HepG2 (cell line): ENCODE results near the gene CD81. TPM values are rescaled to one million over a fixed set of nuclear protein-coding genes. Genes with fewer than 3 reads are reported as not detected.

Experiments used
- ATAC-seq: fragments of 200-7000 bp; cut with Tn5 transposase; 3 replicates; pipeline ENCODE4 v1.9.1; 2020; ENCODE audit warnings: mild to moderate bottlenecking, moderate library complexity
- BruUV-seq: library from RNA; stranded (reverse); fragments of 400-500 nt; replicated peaks from 2 replicates; lab custom pipeline; 2021; lab: Mats Ljungman, UMichigan
- CTCF ChIA-PET: fragments of 300-600 bp; formaldehyde crosslinking; extraction: SDS; loops from one replicate; lab custom pipeline; 2021; ENCODE audit warnings: low total read pairs, inconsistent platforms, low intra/inter-chr PET ratio; lab: Yijun Ruan, JAX
- POLR2A ChIA-PET: fragments of 350-600 bp; sonication (Branson Sonifier 250); formaldehyde crosslinking; loops from one replicate; lab custom pipeline; 2020; ENCODE audit warnings: antibody characterized with exemption, inconsistent platforms; lab: Yijun Ruan, JAX
- DNase-seq: peaks from one replicate; pipeline ENCODE4 v3.0.0-alpha.2; 2015; ENCODE audit warnings: low spot score
- FAIRE-seq: peaks from 3 replicates; lab custom pipeline; 2011; peaks lifted over from hg19 to GRCh38; lab: Jason Lieb, UNC
- H2AFZ ChIP-seq: one replicate; pipeline ENCODE4 v1.6.1; 2011; ENCODE audit warnings: low read length, inconsistent platforms
- H3K27ac ChIP-seq: fragments of 300-600 bp; 3 replicates; pipeline ENCODE4 v1.8.0; 2011; ENCODE audit warnings: mixed run types, mild to moderate bottlenecking, mixed read lengths, low read length, inconsistent platforms; ENCODE audit not compliant: insufficient read depth; ENCODE audit errors: extremely low read length
- H3K27me3 ChIP-seq, 2 experiments: fragments of 200-600 bp in 1 of 2; 2 replicates in 1 of 2; 3 replicates in 1 of 2; pipeline versions ENCODE4 v1.6.0 to v1.8.0; 2011; ENCODE audit warnings: low read length in 2 of 2, mild to moderate bottlenecking in 2 of 2, moderate library complexity in 2 of 2, inconsistent platforms in 1 of 2; ENCODE audit not compliant: insufficient read depth in 2 of 2, control insufficient read depth in 1 of 2
- H3K36me3 ChIP-seq, 2 experiments: fragments of 200-600 bp in 1 of 2; replicated peaks in 1 of 2; 2 replicates in 1 of 2; 3 replicates in 1 of 2; pipeline versions ENCODE4 v1.5.1 to v1.8.0; 2011; ENCODE audit warnings: low read length in 2 of 2, inconsistent platforms in 1 of 2; ENCODE audit not compliant: insufficient read depth in 2 of 2, control insufficient read depth in 1 of 2
- H3K4me1 ChIP-seq: 2 replicates; pipeline ENCODE4 v1.5.1; 2012; ENCODE audit warnings: low read length, inconsistent platforms; ENCODE audit not compliant: insufficient read depth
- H3K4me2 ChIP-seq: 2 replicates; pipeline ENCODE4 v1.6.0; 2011; ENCODE audit warnings: low read depth, low read length, inconsistent platforms
- H3K4me3 ChIP-seq, 3 experiments: fragments of 200-600 bp in 1 of 3; sonication (generic), shearing (Covaris generic) in 1 of 3; replicated peaks in 1 of 3; 2 replicates each; pipeline ENCODE4 v1.5.1; 2011 to 2016; ENCODE audit warnings: low read length in 3 of 3, inconsistent platforms in 2 of 3, low read depth in 2 of 3, mild to moderate bottlenecking in 2 of 3, control low read depth in 1 of 3, mixed read lengths in 1 of 3; ENCODE audit not compliant: insufficient read depth in 1 of 3
- H3K79me2 ChIP-seq: one replicate; pipeline ENCODE4 v1.6.1; 2011; ENCODE audit warnings: low read length, inconsistent platforms; ENCODE audit not compliant: insufficient read depth
- H3K9ac ChIP-seq: 2 replicates; pipeline ENCODE4 v1.6.0; 2011; ENCODE audit warnings: mild to moderate bottlenecking, low read depth, low read length, inconsistent platforms; ENCODE audit not compliant: insufficient read depth
- H3K9me3 ChIP-seq: 2 replicates; pipeline ENCODE4 v1.5.1; 2012; ENCODE audit warnings: mild to moderate bottlenecking, low read length
- H4K20me1 ChIP-seq: 2 replicates; pipeline ENCODE4 v1.6.0; 2011; ENCODE audit warnings: inconsistent platforms, mild to moderate bottlenecking, low read length, moderate library complexity; ENCODE audit not compliant: insufficient read depth
- CC2D1A ChIP-seq: sonication (generic); formaldehyde crosslinking; IDR thresholded peaks from 2 replicates; pipeline ENCODE4 v1.8.1; 2023; ENCODE audit warnings: mild to moderate bottlenecking, missing genetic modification reagents
- CSRNP1 ChIP-seq: sonication (generic); formaldehyde crosslinking; IDR thresholded peaks from 2 replicates; pipeline ENCODE4 v1.8.1; 2023; ENCODE audit warnings: mild to moderate bottlenecking, missing genetic modification reagents
- DPF2 ChIP-seq: sonication (generic); formaldehyde crosslinking; IDR thresholded peaks from 2 replicates; pipeline ENCODE4 v1.4.0; 2020; ENCODE audit warnings: mild to moderate bottlenecking, low read depth, missing genetic modification reagents, borderline replicate concordance
- DRAP1 ChIP-seq: IDR thresholded peaks from 2 replicates; pipeline ENCODE4 v1.6.1; 2016; ENCODE audit warnings: missing genetic modification reagents, missing compliant biosample characterization
- ETV6 ChIP-seq: sonication (generic); formaldehyde crosslinking; conservative IDR thresholded peaks from 2 replicates; pipeline ENCODE4 v1.4.0; 2020; ENCODE audit warnings: missing genetic modification reagents
- GABPB1 ChIP-seq: IDR thresholded peaks from 2 replicates; pipeline ENCODE4 v1.6.1; 2016; ENCODE audit warnings: mild to moderate bottlenecking, missing genetic modification reagents, moderate library complexity, missing compliant biosample characterization
- HINFP ChIP-seq: sonication (generic); formaldehyde crosslinking; IDR thresholded peaks from 2 replicates; pipeline ENCODE4 v1.4.0; 2020; ENCODE audit warnings: low read depth, mild to moderate bottlenecking, missing genetic modification reagents
- HOXA9 ChIP-seq: sonication (generic); formaldehyde crosslinking; IDR thresholded peaks from 2 replicates; pipeline ENCODE4 v1.8.1; 2022; ENCODE audit warnings: missing genetic modification reagents, mild to moderate bottlenecking, moderate library complexity, borderline replicate concordance
- KDM5B ChIP-seq: sonication (generic); formaldehyde crosslinking; IDR thresholded peaks from 2 replicates; pipeline ENCODE4 v1.4.0; 2020; ENCODE audit warnings: missing genetic modification reagents, mild to moderate bottlenecking, borderline replicate concordance
- MXD1 ChIP-seq: sonication (generic); formaldehyde crosslinking; IDR thresholded peaks from 2 replicates; pipeline ENCODE4 v1.4.0; 2020; ENCODE audit warnings: mild to moderate bottlenecking, missing genetic modification reagents
- MXI1 ChIP-seq: IDR thresholded peaks from 3 replicates; pipeline ENCODE4 v1.6.1; 2012; ENCODE audit warnings: low read depth, low read length, inconsistent platforms, borderline replicate concordance
- YY1 ChIP-seq: IDR thresholded peaks from 2 replicates; pipeline ENCODE4 v1.6.1; 2011; ENCODE audit warnings: low read length, low read depth, moderate library complexity, mild to moderate bottlenecking; ENCODE audit not compliant: insufficient read depth, insufficient replicate concordance
- ZNF138 ChIP-seq: sonication (generic); formaldehyde crosslinking; IDR thresholded peaks from 2 replicates; pipeline ENCODE4 v1.5.0; 2020; ENCODE audit warnings: mild to moderate bottlenecking, low read depth, missing genetic modification reagents
- ZNF280B ChIP-seq: sonication (generic); formaldehyde crosslinking; IDR thresholded peaks from 2 replicates; pipeline ENCODE4 v1.5.0; 2020; ENCODE audit warnings: missing genetic modification reagents, mild to moderate bottlenecking, borderline replicate concordance
- ZNF75D ChIP-seq: sonication (generic); formaldehyde crosslinking; IDR thresholded peaks from 2 replicates; pipeline ENCODE4 v1.8.1; 2023; ENCODE audit warnings: missing genetic modification reagents, mild to moderate bottlenecking, borderline replicate concordance
- WGBS: methylation state at CpG from one replicate; pipeline ENCODE4 v1.1.6; 2017; ENCODE audit warnings: low lambda C conversion rate; 5-methylcytosine and 5-hydroxymethylcytosine counted together
- in situ Hi-C: cut with HindIII; loops from 2 replicates; pipeline ENCODE4 v1.10.0; 2017; ENCODE audit warnings: low pct_unique_long_range_greater_than_20kb; ENCODE audit not compliant: extremely low pct_ligation_motif_present
- intact Hi-C: fragments of 100-400 bp; cut with micrococcal nuclease; formaldehyde crosslinking; loops from one replicate; pipeline ENCODE4 v1.10.0; 2022; ENCODE audit not compliant: unreplicated experiment
- polyA plus RNA-seq, 8 experiments: library from polyadenylated mRNA; depleted of rRNA in 3 of 8; stranded (reverse) in 7 of 8; unstranded in 1 of 8; fragments of >200 nt; fragmentation: Illumina TruSeq in 4 of 8; extraction: Trizol in 4 of 8; gene quantifications; 2 replicates each; pipeline versions ENCODE4 v1.2.1 to v1.2.3, GENCODE V29; 2011 to 2016; ENCODE audit warnings: low read depth in 4 of 8, missing spikeins in 1 of 8, mixed read lengths in 1 of 8; ENCODE audit not compliant: insufficient read depth in 1 of 8
- total RNA-seq, 5 experiments: library from RNA; depleted of rRNA; stranded (reverse); fragments of >200 nt; fragmentation: Illumina TruSeq; extraction: Trizol; gene quantifications; 2 replicates each; pipeline ENCODE4 v1.2.3, GENCODE V29; 2016; ENCODE audit warnings: low read depth in 1 of 5

The CD81 gene
- total and polyA plus RNA-seq, 2 of the 13 experiments (the other 11 are each of a cell fraction or from before 2014, with no cell fraction given), result not detected

- 0 out of 2 replicates have a peak, but pooled peaks have one; percentile 49 for TF ChIP-seq CSRNP1
- TF ChIP-seq ZNF138 (CRISPR knock-in tag), result no peak
- no peak for TF ChIP-seq ETV6 (CRISPR knock-in tag)
- peak; percentile 13; the same call in 1 of the 2 replicates for TF ChIP-seq KDM5B
Measured at GRCh38 chr11:2411446-2412305, 34.6 kb downstream of the CD81 start (continued).

GRCh38 chr11:2412323-2412722 is 35.2 kb downstream of the CD81 start:
- H3K4me3 ChIP-seq, result no peak overlapping the region
- no peak for DNase-seq
- 0 out of 2 replicates have a peak overlapping the region, but pooled peaks have one; percentile 5 for H3K4me2 ChIP-seq
- H2AFZ ChIP-seq, result no peak overlapping the region
- in situ Hi-C loops (no loop called here), intact Hi-C loops (no loop called here)
- H3K36me3 ChIP-seq, result no peaks in the 10 kb centered on the region
- no peak for FAIRE-seq
- H3K27ac ChIP-seq, result no peak overlapping the region
- H3K9me3 ChIP-seq, result no peaks in the 10 kb centered on the region
- WGBS, result 40% methylated on average over 2 of the region's 6 CpGs
- no peak for ATAC-seq
- H3K79me2 ChIP-seq, result no peaks in the 10 kb centered on the region
- no TSS peak for BruUV-seq
- H4K20me1 ChIP-seq, result no peaks in the 10 kb centered on the region
- no peaks in the 10 kb centered on the region; a peak in 1 of 5 replicates for H3K27me3 ChIP-seq
- H3K4me1 ChIP-seq, result peaks cover 58% of the 10 kb centered on the region
- ChIA-PET CTCF (no interaction called here), POLR2A (interaction anchor here (5.7 kb wide), 1 partner anchor 12 kb away, joined by 49 read pairs; the partner anchor contains the start of gene TSSC4)
- H3K9ac ChIP-seq, result peak overlapping the region; percentile 11; the same call in 1 of the 2 replicates
- no peak for TF ChIP-seq HOXA9 (CRISPR knock-in tag)
- TF ChIP-seq MXD1 (CRISPR knock-in tag), result no peak
- TF ChIP-seq GABPB1 (CRISPR knock-in tag), result 0 out of 2 replicates have a peak, but pooled peaks have one; percentile 12
- TF ChIP-seq HINFP (CRISPR knock-in tag), result 0 out of 2 replicates have a peak, but pooled peaks have one; percentile 11
- peak; percentile 26; the same call in 1 of the 2 replicates for TF ChIP-seq DPF2 (CRISPR knock-in tag)
- peak; percentile 32 for TF ChIP-seq YY1
- TF ChIP-seq ZNF75D (CRISPR knock-in tag), result no peak
- no peak for TF ChIP-seq CC2D1A (CRISPR knock-in tag)
- no peak for TF ChIP-seq ZNF280B (CRISPR knock-in tag)
- TF ChIP-seq MXI1, result no peak
- TF ChIP-seq DRAP1 (CRISPR knock-in tag), result no peak
